Endodermal cell (in vitro differentiated cells): ENCODE measurements around the gene SOX5. TPM values are rescaled to one million over a fixed set of nuclear protein-coding genes. Genes with fewer than 3 reads are reported as not detected.
"Not testable (repeated sequence)": the region's sequence is repeated elsewhere in the genome, so short reads cannot be mapped to it uniquely, and the experiment has no call there.

Experiments
- DNase-seq: peaks from one replicate; pipeline ENCODE4 v3.0.0-alpha.2; 2017
- H3K27ac ChIP-seq: 2 replicates; pipeline ENCODE4 v1.5.1; 2013; ENCODE audit warnings: mild to moderate bottlenecking, low read depth, low read length, moderate library complexity
- H3K27me3 ChIP-seq: 2 replicates; pipeline ENCODE4 v1.6.1; 2013; ENCODE audit warnings: mild to moderate bottlenecking, low read length, moderate library complexity; ENCODE audit not compliant: insufficient read depth, control insufficient read depth, poor library complexity, severe bottlenecking
- H3K36me3 ChIP-seq: 2 replicates; pipeline ENCODE4 v1.7.0; 2013; ENCODE audit warnings: mild to moderate bottlenecking, low read length, moderate library complexity; ENCODE audit not compliant: control insufficient read depth, insufficient read depth
- H3K4me1 ChIP-seq: one replicate; pipeline ENCODE4 v1.7.0; 2013; ENCODE audit warnings: low read length; ENCODE audit not compliant: control insufficient read depth, insufficient read depth
- H3K4me3 ChIP-seq: 2 replicates; pipeline ENCODE4 v1.5.1; 2013; ENCODE audit warnings: mild to moderate bottlenecking, low read length, moderate library complexity
- H3K9ac ChIP-seq: 2 replicates; pipeline ENCODE4 v1.6.1; 2013; ENCODE audit warnings: mild to moderate bottlenecking, low read length, moderate library complexity; ENCODE audit not compliant: poor library complexity, severe bottlenecking; ENCODE audit errors: extremely low read depth
- H3K9me3 ChIP-seq: 2 replicates; pipeline ENCODE4 v1.6.1; 2013; ENCODE audit warnings: mild to moderate bottlenecking, low read length, moderate library complexity; ENCODE audit not compliant: control insufficient read depth
- H3K27ac Mint-ChIP-seq: 2 replicates; pipeline ENCODE4 v1.8.0; 2020; ENCODE audit warnings: mixed read lengths
- H3K27me3 Mint-ChIP-seq: 2 replicates; pipeline ENCODE4 v1.8.0; 2021; ENCODE audit warnings: mild to moderate bottlenecking, mixed read lengths; ENCODE audit not compliant: insufficient read depth
- H3K36me3 Mint-ChIP-seq: 2 replicates; pipeline ENCODE4 v1.8.0; 2020; ENCODE audit warnings: low read depth, mixed read lengths
- H3K4me1 Mint-ChIP-seq: 2 replicates; pipeline ENCODE4 v1.8.0; 2020; ENCODE audit warnings: mixed read lengths
- H3K4me3 Mint-ChIP-seq: 2 replicates; pipeline ENCODE4 v1.8.0; 2020; ENCODE audit warnings: mild to moderate bottlenecking, moderate library complexity, mixed read lengths
- H3K9me3 Mint-ChIP-seq: 2 replicates; pipeline ENCODE4 v1.8.0; 2020; ENCODE audit warnings: mild to moderate bottlenecking, mixed read lengths
- WGBS, 2 experiments: methylation state at CpG; one replicate each; pipeline versions ENCODE4 v1.1.5 to v1.1.7; 2013; ENCODE audit warnings: missing lambda C conversion rate in 2 of 2, mixed read lengths in 1 of 2; ENCODE audit not compliant: insufficient coverage in 1 of 2, insufficient read length in 1 of 2; 5-methylcytosine and 5-hydroxymethylcytosine counted together
- total RNA-seq, 2 donors: library from RNA; stranded (reverse); fragmentation: NEBNext Ultra II Directional in 1 of 2; extraction: Animal tissue kit (Norgen Biotek cat#: 25700) in 1 of 2; gene quantifications; 2 replicates in 1 of 2; 3 replicates in 1 of 2; pipeline ENCODE4 v1.2.1, GENCODE V29; 2021
- TF ChIP-seq, protein P1 (sequence below): fragments of 200-600 bp; sonication (generic); conservative IDR thresholded peaks from 2 replicates; pipeline ENCODE4 v1.5.0; 2021; ENCODE audit warnings: antibody characterized with exemption, mild to moderate bottlenecking

Gene SOX5
- total RNA-seq, 2 donors from 2014 or later = 6.8 to 30.7 TPM

DNA sequence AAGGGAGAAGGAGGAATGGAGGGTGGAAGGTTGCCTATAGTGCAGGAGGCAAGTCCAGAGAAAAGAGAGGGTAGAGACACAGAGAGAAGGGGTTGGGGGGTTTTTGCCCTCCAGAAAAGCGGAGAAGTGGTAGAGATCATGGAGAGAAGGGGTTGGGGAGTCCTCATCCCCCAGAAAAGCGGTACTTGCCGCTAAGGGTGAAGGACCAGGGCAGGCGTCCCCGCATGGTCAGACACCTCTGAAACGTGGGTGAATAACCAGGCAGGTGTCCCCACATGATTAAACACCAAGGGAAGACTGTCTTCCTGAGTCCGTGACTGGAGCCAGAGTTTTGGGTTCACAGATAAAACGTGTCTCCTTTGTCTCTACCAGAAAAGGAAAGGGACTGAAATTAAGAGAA, 439.0 kb downstream of the SOX5 start:
- H3K9me3 Mint-ChIP-seq = peaks cover 47% of the 10 kb centered on the region
- Histone ChIP-seq H3K9me3 (peaks cover 20% of the 10 kb centered on the region), H3K4me1 (no peaks in the 10 kb centered on the region), H3K4me3 (no peak overlapping the region), H3K36me3 (no peaks in the 10 kb centered on the region), H3K9ac (no peak overlapping the region), H3K27ac (no peak overlapping the region), H3K27me3 (no peaks in the 10 kb centered on the region)
- H3K36me3 Mint-ChIP-seq = peaks cover 29% of the 10 kb centered on the region
- WGBS, 2 experiments = 91 to 93% methylated on average over 6 to 8 of the region's 8 CpGs
- H3K4me1 Mint-ChIP-seq = peaks cover 20% of the 10 kb centered on the region
- H3K27ac Mint-ChIP-seq = peak overlapping the region; percentile 7
- H3K27me3 Mint-ChIP-seq = no peaks in the 10 kb centered on the region
- no peak for DNase-seq
- no peak overlapping the region for H3K4me3 Mint-ChIP-seq
- TF ChIP-seq, protein P1, sequence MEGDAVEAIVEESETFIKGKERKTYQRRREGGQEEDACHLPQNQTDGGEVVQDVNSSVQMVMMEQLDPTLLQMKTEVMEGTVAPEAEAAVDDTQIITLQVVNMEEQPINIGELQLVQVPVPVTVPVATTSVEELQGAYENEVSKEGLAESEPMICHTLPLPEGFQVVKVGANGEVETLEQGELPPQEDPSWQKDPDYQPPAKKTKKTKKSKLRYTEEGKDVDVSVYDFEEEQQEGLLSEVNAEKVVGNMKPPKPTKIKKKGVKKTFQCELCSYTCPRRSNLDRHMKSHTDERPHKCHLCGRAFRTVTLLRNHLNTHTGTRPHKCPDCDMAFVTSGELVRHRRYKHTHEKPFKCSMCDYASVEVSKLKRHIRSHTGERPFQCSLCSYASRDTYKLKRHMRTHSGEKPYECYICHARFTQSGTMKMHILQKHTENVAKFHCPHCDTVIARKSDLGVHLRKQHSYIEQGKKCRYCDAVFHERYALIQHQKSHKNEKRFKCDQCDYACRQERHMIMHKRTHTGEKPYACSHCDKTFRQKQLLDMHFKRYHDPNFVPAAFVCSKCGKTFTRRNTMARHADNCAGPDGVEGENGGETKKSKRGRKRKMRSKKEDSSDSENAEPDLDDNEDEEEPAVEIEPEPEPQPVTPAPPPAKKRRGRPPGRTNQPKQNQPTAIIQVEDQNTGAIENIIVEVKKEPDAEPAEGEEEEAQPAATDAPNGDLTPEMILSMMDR = no peak

DNA sequence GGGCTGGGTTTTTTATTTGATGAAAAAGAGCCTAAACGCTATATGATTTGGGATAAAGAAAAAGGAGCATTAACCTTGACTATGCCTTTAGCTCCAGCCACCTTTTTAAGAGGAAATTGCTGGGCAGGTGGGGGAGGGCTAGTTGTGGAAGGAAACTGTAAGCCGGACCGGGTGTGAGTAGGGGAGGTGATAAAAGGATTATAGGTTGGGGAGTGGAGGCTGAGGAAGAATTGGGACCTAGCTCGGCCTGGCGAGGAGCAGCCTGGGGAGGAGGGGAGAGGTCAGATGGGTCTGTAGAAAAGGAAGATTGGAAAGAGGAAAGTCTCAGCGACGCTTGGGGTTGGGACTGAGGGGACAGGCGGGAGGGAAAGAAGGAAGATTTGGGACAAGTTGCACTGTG, 439.6 kb downstream of the SOX5 start:
- DNase-seq, H3K27me3 Mint-ChIP-seq, H3K27ac ChIP-seq, H3K36me3 ChIP-seq, H3K4me3 Mint-ChIP-seq, H3K4me1 ChIP-seq, H3K9ac ChIP-seq, H3K4me3 ChIP-seq, H3K27me3 ChIP-seq: not testable (repeated sequence)
- WGBS, 2 experiments = 67 to 82% methylated on average over 7 to 8 of the region's 8 CpGs
- H3K36me3 Mint-ChIP-seq = peaks cover 29% of the 10 kb centered on the region
- H3K27ac Mint-ChIP-seq = peak overlapping the region; percentile 7
- peaks cover 42% of the 10 kb centered on the region for H3K9me3 Mint-ChIP-seq
- H3K4me1 Mint-ChIP-seq = peaks cover 25% of the 10 kb centered on the region
- peaks cover 25% of the 10 kb centered on the region for H3K9me3 ChIP-seq

DNA sequence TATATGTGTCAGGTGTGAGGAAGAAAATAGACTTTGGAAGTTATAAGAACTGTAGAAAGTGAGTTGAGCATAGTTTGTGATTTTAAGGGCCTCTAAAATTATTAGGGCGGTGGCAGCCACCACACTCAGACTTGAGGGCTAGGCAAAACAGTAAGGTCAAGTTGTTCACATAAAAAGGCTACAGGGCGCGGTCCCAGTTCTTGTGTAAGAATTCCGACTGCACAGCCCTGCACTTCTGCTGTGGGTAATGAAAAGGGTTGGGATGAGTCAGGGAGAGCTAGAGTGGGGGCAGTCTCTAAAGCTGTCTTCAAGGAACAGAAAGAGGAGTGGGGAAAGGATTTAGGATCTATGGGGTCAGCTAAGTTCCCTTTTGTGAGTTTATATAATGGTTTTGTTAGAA, 441.7 kb downstream of the SOX5 start:
- Histone ChIP-seq H3K9me3 (peaks cover 10% of the 10 kb centered on the region), H3K4me1 (peaks cover 13% of the 10 kb centered on the region)
- H3K27ac ChIP-seq, H3K27me3 ChIP-seq, H3K9ac ChIP-seq, H3K27ac Mint-ChIP-seq, DNase-seq, H3K4me3 ChIP-seq, H3K27me3 Mint-ChIP-seq, H3K4me3 Mint-ChIP-seq, H3K36me3 ChIP-seq: not testable (repeated sequence)
- 94 to 95% methylated on average over 3 to 4 of the region's 4 CpGs for WGBS, 2 experiments
- Mint-ChIP-seq H3K4me1 (peaks cover 43% of the 10 kb centered on the region), H3K36me3 (peaks cover 20% of the 10 kb centered on the region), H3K9me3 (peaks cover 33% of the 10 kb centered on the region)

DNA sequence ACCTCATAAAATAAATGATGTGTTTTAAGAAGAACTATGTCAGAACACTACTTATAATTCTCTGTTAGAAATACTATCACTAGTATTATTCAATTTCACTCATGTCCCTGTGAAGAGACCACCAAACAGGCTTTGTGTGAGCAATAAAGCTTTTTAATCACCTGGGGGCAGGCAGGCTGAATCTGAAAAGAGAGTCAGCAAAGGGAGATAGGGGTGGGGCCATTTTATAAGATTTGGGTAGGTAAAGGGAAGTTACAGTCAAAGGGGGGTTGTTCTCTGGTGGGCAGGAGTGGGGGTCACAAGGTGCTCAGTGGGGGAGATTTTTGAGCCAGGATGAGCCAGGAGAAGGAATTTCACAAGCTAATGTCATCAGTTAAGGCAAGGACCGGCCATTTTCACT, 443.7 kb downstream of the SOX5 start:
- H3K9me3 Mint-ChIP-seq = peaks cover 34% of the 10 kb centered on the region
- peaks cover 51% of the 10 kb centered on the region for H3K4me1 Mint-ChIP-seq
- H3K4me3 Mint-ChIP-seq, H3K27me3 ChIP-seq, H3K27ac Mint-ChIP-seq, H3K36me3 ChIP-seq, H3K9ac ChIP-seq, H3K4me3 ChIP-seq, H3K27ac ChIP-seq, H3K27me3 Mint-ChIP-seq: not testable (repeated sequence)
- Histone ChIP-seq H3K4me1 (peaks cover 17% of the 10 kb centered on the region), H3K9me3 (peaks cover 17% of the 10 kb centered on the region)
- peaks cover 14% of the 10 kb centered on the region for H3K36me3 Mint-ChIP-seq
- WGBS, 2 experiments = no CpG with 5 or more reads among the region's 1 CpG
- DNase-seq = peak; percentile 61
